ENCODE measurements around the gene ABHD6. TPM values are rescaled to one million over a fixed set of nuclear protein-coding genes. Genes with fewer than 3 reads are reported as not detected.

ABHD6 gene
- 4.4 and 7.3 TPM in 2 replicates for total RNA-seq

DNA sequence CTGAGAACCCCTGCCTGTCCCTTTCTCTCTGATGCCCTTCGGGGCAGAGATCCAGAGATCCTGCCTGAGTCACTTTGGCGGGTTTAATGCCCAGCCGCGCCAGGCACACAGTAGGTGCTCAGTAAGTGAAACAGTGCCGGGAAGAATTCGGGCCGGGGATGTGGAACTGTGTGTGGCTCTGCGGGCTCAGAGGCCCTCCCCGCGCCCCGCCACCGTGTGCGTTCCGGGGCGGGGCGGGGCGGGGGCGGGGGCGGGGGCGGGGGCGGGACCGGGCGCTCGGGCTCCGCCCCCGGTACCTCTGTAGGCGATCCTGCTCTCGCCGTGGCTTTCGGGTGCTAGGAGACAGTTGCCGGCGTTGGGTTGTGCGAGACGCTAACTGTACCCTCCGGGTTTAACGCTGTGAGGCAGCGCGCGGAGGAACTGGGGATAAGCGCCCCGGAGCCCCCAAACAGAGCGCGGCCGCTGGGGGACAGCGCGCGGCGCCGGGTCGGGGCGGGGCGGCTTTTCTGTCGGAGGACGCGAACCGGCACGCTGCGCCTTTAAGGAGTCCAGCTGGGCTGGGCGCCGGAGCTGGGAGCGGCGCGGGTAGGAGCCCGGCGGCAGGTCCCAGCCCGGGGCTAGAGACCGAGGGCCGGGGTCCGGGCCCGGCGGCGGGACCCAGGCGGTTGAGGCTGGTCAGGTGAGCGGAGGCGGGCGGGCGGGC is at the start of gene ABHD6:
Gene ABHD6, plus strand, starts transcription at position 555 of the 703 bp plus-strand sequence. CDS start 18,795 bp downstream, outside the sequence.

DNA sequence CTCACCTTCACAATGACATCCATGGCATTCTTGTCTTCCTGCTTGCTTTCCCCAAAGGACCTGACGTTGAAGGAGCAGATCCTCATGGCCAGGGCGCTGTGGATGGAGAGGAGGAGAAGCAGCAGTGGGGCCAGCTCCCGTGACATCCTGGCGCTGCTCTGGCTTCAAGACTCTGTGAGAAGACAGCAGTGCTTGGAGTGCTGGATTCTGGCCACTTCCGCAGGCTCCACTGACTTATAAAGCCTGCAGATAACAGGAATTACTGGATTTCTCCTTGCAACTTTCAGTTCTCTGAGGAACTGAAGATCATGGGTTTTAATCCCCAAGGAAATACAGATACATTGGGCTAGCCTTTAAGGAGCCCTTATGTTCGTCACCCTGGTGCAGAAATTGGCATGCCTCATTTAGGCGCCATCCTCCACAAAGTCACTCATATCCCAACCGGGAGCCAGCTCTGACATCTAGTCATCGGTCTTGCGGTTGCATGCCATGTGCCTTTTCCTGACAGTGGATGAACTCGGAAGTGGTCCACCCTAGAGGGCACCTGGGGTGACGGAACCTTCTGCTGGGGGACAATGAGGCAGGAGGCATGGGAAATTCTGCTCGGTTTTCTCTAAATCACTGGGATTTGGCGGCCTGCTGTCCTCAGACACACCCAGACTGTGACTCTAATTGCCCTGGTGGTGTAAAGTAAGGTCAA is 26.7 kb upstream of the ABHD6 start, which contains the start of gene DNASE1L3:
Gene DNASE1L3, minus strand, starts transcription at position 212 of the 700 bp plus-strand sequence. Its CDS starts 66 bp downstream, at position 146.

DNA sequence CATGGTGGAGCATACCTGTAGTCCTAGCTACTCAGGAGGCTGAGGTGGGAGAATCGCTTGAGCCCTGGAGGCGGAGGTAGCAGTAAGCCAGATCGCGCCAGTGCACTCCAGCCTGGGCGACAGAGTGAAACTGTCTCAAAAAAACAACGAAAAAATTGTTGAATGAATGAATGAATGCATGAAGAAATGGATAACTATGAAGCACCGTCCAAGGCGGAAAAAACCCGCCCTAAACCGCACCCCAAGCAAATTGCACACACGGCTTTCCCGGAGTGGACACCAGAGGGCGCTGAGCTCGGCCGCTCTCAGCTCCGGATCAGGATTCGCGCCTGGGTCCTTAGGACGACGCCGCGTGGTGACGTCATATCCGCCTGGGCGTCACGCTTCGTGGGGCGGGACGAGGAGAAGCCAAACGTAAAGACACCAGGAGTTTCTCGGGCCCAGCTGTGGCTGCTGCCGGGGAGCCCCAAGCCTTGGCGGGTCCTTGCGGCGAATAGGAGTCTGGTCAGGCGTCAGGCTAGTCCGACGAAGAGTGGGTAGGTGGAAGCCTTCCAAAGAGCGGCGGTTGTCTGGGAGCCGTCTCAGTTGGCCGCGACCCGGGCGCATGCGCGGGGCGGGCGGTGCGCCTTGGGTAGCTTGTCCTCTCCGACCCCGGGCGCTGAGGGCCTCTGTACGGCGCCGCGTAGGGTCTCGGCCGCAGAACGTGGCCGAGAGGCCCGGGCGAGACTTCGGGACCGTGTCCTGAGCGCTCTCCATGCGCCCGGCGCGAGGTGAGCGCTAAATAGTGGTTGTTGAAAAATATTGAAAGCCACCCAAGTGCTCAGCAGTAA is 68.5 kb downstream of the ABHD6 start, which contains the start of the genes HTD2 and RPP14:
Gene HTD2, plus strand, starts transcription at position 639 of the 830 bp plus-strand sequence. CDS start 11,094 bp downstream, outside the sequence.
Gene RPP14, plus strand, starts transcription at position 364 of the 830 bp plus-strand sequence. CDS start 4,085 bp downstream, outside the sequence.

DNA sequence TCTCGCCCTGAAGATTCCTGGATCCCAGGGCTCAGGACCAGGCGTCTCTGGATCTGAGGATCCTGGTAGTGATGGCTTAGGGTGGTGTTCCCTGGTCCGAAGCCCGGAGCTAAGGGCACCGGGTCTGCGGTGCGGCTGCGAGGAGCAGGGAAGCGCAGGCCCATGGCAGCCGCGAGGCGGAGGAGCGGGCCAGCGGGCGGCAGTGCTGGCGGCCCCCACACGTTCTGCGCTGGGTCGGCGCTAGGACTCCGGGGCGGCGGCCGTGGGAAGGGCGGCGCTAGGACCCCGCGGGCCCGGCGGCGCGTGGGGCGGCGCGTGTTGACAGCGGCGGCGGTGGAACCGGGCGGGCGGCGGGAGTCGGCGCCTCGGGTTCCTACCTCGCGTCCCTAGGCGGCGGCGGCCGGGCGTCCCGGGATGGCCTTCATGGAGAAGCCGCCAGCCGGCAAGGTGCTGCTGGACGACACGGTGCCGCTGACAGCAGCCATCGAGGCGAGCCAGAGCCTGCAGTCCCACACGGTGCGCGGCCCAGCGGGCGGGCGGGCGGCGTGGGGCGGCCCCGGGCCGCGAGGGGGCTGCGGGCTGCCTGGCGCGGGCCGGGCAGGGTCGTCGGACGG is 95.1 kb downstream of the ABHD6 start, which contains the start of gene PXK:
Gene PXK, plus strand, starts transcription at position 318 of the 614 bp plus-strand sequence. Its CDS starts 97 bp downstream, at position 415.

Other genes starting within 250 kb of the ABHD6 start
- gene FLNB, start 229.4 kb upstream of the ABHD6 start, total RNA-seq: 25.8 and 26.3 TPM in 2 replicates
- 0.12 TPM in 1 of 2 replicates, not detected in the other for gene DNASE1L3, start 26.8 kb upstream of the ABHD6 start, total RNA-seq
- 5.5 and 5.7 TPM in 2 replicates for gene RPP14, start 68.5 kb downstream of the ABHD6 start, total RNA-seq
- 5.9 and 6.9 TPM in 2 replicates for gene HTD2, start 68.7 kb downstream of the ABHD6 start, total RNA-seq
- gene PXK, start 95.1 kb downstream of the ABHD6 start, total RNA-seq: 22.0 and 24.6 TPM in 2 replicates
- gene PDHB, start 196.0 kb downstream of the ABHD6 start, total RNA-seq: 52.9 and 84.5 TPM in 2 replicates